ENCODE data around the gene ATN1.
"Not testable (repeated sequence)": the region's sequence is repeated elsewhere in the genome, so short reads cannot be mapped to it uniquely, and the experiment has no call there.

Gene ATN1, protein sequence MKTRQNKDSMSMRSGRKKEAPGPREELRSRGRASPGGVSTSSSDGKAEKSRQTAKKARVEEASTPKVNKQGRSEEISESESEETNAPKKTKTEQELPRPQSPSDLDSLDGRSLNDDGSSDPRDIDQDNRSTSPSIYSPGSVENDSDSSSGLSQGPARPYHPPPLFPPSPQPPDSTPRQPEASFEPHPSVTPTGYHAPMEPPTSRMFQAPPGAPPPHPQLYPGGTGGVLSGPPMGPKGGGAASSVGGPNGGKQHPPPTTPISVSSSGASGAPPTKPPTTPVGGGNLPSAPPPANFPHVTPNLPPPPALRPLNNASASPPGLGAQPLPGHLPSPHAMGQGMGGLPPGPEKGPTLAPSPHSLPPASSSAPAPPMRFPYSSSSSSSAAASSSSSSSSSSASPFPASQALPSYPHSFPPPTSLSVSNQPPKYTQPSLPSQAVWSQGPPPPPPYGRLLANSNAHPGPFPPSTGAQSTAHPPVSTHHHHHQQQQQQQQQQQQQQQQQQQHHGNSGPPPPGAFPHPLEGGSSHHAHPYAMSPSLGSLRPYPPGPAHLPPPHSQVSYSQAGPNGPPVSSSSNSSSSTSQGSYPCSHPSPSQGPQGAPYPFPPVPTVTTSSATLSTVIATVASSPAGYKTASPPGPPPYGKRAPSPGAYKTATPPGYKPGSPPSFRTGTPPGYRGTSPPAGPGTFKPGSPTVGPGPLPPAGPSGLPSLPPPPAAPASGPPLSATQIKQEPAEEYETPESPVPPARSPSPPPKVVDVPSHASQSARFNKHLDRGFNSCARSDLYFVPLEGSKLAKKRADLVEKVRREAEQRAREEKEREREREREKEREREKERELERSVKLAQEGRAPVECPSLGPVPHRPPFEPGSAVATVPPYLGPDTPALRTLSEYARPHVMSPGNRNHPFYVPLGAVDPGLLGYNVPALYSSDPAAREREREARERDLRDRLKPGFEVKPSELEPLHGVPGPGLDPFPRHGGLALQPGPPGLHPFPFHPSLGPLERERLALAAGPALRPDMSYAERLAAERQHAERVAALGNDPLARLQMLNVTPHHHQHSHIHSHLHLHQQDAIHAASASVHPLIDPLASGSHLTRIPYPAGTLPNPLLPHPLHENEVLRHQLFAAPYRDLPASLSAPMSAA (N-terminal part only)

DNA sequence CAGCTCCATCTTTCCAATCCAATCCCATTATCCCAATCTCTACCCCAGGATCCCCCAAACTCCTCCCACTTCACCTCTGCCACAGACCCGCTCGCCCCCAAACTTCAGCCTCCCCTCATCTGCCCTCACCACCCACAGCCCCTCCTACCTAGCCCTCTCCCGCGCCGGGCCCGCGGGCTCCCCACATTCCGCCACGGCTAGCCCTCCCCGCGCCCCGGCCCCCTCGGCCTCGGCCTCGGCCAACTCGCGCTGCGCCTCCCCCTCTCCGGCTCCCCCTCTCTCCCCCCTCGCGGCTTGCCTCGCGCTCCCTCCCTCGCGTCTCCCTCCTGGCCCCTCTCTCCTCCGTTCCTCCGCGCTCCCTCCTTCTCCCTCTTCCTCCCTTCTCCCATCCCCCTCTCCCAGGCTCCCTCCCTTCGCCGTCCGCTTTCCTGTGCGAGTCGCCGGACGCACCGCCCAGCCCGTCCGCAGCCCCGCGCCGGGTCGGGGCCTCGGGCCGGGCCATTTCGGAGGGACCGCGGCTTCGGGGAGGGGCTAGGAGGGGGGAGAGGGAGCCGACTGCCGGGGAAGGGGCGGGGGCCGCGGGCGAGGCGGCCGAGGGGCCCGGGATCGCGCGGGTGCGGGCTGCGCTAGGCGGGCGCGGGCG is at the start of gene ATN1:
Gene ATN1 (plus strand): TSS at position 581 of the 643 bp plus-strand sequence. CDS start 6,043 bp downstream, outside the sequence.
- DNase-seq (ENCODE audit: low spot score), result peak; percentile 78

DNA sequence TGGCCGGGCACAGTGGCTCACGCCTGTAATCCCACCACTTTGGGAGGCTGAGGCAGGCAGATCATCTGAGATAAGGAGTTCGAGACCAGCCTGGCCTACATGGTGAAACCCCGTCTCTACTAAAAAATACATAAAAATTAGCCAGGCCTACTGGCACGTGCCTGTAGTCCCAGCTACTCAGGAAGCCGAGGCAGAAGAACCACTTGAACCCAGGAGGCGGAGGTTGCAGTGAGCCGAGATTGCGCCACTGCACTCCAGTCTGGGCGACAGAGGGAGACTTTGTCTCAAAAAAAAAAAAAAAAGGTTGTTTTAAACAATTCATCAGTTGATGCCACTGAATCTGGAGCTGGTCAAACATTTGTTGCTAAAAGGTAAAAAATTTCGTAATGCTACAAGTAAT is 47.9 kb upstream of the ATN1 start:
- not testable (repeated sequence) for DNase-seq (ENCODE audit: low spot score)

DNA sequence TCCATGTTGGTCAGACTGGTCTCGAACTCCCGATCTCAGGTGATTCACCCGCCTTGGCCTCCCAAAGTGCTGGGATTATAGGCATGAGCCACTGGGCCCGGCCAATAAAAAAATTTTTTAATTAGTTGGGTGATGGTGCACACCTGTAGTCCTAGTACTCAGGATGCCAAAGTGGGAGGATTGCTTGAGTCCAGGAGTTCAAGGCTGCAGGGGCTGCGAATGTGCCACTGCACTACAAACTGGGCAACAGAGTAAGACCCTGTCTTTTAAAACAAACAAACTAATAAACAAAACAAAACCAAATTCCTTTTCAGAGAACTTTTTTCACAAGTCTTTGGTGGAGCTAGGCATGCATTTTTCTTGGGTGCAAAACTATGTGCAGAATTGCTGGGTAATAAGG is 44.5 kb upstream of the ATN1 start:
- no peak for DNase-seq (ENCODE audit: low spot score)

DNA sequence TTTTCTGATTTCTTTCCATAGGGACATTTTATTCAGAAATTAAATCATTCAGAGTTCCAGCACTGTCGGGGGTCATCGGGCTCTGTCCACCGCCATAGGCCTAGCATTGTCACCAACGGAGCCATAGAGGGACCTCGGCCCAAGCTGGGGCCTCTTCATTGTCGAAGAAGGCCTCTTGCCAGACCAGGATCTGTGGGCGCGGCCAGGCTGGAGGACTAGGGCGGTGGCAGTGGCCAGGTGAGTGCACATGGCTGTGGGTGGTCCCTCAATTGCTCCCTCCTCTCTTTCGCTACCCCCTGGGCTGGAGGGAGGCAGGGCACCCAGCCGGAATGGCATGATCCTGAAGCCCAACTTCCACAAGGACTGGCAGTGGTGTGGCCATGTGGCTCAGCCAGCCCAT is 44.1 kb upstream of the ATN1 start:
- DNase-seq (ENCODE audit: low spot score), result no peak

DNA sequence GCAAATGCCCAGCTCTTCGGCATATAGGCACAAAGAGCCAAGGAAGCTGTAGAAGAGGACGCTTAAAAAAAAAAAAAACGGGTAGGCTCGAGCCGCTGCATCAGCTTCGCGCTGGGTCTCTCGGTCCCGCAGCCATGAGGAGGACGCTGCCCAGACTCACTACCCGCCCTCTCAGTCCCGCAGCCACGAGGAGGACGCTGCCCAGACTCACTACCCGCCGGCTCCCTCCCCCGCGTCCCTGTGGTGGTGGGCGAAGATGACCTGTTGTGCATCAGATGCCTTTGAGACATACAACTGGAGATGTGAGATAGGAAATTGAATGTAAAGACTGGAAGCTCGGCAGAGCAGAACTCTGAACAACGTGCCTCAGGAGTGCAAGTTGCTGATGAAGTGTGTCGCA is 43.2 kb upstream of the ATN1 start:
- DNase-seq (ENCODE audit: low spot score), result no peak

DNA sequence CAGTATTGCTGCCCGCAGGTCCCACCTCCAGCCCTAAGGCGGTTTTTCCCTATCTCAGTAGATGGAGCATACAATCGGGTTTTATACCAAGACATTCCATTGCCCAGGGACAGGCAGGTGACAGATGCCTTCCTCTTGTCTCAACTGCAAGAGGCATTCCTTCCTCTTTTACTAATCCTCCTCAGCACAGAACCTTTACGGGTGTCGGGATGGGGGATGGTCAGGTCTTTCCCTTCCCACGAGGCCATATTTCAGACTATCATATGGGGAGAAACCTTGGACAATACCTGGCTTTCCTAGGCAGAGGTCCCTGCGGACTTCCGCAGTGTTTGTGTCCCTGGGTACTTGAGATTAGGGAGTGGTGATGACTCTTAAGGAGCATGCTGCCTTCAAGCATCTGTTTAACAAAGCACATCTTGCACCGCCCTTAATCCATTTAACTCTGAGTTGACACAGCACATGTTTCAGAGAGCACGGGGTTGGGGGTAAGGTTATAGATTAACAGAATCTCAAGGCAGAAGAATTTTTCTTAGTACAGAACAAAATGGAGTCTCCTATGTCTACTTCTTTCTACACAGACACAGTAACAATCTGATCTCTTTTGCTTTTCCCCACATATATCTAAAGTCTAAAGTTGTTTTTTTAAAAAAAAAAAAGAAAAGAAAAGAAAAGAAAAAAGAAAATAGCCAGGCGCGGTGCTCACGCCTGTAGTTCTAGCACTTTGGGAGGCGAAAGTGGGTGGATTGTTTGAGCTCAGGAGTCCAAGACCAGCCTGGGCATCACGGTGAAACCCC is 41.4 kb upstream of the ATN1 start:
- not testable (repeated sequence) for DNase-seq (ENCODE audit: low spot score)

DNA sequence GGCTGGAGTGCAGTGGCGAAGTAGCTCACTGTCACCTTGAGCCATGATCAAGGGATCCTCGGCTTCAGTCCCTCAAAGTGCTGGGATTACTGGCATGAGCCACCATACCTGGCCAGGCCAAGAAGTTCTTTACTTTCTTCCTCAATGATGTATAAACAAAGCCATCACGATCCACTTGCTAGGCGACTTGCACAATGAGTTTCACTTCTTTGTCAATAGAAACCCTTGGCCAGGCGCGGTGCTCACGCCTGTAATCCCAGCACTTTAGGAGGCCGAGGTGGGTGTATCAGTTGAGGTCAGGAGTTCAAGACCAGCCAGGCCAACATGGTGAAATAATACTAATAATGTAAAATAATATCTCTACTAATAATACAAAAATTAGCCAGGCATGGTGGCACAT is 40.3 kb upstream of the ATN1 start:
- no peak for DNase-seq (ENCODE audit: low spot score)

DNA sequence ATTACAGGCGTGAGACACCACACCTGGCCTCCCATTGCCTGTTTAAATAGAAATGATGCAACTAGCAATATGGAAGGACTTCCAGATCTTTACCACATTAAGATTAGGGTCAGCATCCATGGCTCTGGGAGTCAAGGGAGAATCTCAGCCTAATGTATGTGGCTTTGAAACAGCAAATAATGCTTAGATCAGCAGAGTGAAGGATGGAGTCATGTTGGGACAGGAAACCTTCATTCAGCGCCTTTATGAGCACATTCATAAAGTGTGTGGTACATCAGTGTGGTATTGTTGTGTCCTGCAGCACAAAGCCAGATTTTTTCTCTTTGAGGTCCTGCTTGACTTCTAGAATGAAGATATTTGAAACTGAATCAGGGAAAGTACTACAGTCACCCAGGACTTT is 39.4 kb upstream of the ATN1 start:
- no peak for DNase-seq (ENCODE audit: low spot score)

DNA sequence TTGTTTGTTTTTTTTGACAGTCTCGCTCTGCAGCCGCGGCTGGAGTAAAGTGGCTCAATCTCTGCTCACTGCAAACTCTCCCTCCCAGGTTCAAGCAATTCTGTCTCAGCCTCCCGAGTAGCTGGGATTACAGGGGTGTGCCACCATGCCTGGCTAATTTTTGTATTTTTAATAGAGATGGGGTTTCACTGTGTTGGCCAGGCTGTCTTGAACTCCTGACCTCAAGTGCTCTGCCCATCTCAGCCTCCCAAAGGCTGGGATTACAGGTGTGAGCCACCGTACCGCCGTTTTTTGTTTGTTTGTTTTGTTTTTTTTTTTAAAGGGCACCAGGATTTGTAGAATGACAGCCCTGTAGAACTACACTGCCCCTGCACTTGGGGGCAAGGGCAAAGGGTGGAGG is 39.0 kb upstream of the ATN1 start:
- not testable (repeated sequence) for DNase-seq (ENCODE audit: low spot score)

DNA sequence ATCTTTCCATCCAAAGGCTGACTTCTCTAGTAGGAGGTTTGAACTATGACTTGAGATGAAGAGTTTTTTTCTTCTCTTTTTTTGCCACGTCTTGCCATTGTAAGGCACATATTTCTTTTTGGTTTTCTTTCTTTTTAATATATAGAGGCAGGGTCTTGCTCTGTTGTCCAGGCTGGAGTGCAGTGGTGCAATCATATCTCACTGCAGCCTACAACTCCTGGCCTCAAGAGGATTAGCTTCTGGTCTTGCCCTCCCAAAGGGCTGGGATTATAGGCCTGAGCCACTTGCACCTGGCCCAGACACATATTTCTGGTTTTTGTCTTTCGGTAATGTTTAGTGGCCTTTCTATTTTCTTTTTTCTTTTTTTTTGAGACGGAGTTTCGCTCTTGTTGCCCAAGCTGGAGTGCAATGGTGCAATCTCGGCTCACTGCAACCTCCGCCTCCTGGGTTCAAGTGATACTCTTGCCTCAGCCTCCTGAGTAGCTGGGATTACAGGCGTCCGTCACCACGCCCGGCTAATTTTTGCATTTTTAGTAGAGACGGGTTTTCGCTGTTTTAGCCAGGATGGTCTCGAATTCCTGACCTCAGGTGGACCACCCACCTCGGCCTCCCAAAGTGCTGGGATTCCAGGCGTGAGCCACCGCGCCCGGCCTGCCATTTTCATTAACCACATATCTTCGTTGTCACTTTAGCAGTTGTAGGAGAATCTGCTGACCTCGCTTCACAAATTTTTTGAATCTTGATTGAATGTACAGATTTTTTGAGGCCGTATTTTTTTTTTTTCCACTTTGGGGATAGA is 37.8 kb upstream of the ATN1 start:
- not testable (repeated sequence) for DNase-seq (ENCODE audit: low spot score)

DNA sequence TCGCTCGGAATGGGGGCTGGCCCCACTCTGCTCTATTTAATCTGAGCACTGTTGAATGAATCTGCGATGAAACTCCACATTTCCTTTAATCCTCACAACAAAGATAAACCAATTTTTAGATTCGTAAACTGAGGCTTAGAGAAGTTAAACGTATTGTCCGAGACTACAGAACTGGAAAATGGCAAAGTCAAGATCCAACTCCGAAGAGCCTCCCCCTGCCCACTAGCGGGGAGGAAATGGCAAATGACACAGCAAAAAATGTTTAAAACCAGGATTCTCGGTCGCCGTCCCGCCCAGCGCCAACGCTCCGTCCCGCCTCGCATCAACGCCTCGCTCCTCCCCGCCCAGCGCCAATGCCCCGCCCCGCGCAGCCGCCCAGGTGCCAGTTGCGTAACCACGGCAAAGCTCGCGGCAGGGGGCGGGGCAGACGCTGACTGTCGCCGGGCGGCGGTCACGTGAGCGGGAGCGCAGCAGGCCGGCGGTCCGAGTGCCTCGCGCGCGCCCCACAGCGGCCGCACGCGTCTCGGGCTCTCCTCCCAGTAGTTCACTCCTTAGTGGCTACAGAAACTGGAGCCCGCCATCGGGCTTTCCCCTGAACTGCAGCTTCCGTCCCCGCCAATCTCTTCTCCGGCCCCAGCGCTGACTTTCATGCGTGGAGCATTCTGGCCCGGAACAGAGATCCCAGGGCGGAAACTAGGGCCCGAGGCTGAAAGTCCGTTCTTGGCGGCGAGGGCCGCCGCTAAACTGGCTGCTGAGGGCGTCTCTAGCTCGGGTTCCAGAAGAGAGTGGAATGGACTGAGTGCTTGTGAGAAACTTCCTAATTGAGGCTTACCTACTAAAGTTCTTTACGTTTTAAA is 36.7 kb upstream of the ATN1 start:
- peak; percentile 86 for DNase-seq (ENCODE audit: low spot score)

DNA sequence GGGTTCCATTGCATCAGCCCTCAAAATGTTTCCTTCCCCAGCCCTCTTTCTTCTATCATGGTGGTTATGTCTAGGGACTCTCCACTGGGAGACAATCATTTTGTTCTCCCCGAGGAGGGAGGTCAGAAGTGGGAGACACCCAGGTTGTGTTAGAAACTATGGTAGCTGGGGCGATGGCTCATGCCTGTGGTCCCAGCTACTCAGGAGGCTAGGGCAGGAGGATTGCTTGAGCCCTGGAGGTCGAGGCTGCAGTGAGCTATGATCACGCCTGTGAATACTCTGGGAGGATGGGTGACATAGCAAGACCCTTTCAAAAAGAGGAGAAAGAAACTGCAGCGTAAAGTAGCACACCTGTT is 36.1 kb upstream of the ATN1 start:
- DNase-seq (ENCODE audit: low spot score), result no peak

DNA sequence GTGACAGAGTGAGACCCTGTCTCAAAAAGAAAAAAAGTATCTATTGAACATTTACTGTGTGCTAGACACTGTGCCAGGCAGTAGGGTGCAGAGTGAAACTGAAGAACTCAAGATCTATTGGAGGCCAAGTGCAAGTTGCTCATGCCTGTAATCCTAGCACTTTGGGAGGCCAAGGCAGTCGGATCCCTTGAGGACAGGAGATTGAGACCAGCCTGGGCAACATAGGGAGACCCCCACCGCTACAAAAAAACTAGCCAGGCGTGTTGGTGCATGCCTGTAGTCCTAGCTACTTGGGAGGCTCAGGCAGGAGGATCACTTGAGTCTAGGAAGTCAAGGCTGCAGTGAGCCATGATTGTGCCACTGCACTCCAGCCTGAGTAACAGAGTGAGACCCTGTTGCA is 35.1 kb upstream of the ATN1 start:
- DNase-seq (ENCODE audit: low spot score), result not testable (repeated sequence)

DNA sequence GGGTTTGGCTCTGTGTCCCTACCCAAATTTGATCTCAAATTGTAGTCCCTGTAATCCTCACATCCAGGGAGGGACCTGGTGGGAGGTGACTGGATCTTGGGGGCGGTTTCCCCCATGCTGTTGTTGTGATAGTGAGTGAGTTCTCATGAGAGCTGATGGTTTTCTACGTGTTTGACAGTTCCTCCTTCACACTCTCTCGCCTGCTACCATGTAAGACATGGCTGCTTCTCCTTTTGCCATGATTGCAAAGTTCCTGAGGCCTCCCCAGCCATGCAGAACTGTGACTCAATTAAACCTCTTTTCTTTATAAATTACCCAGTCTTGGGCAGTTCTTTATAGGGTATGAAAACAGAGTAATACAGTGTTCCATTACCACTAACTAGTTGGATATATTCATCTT is 33.4 kb upstream of the ATN1 start:
- no peak for DNase-seq (ENCODE audit: low spot score)

DNA sequence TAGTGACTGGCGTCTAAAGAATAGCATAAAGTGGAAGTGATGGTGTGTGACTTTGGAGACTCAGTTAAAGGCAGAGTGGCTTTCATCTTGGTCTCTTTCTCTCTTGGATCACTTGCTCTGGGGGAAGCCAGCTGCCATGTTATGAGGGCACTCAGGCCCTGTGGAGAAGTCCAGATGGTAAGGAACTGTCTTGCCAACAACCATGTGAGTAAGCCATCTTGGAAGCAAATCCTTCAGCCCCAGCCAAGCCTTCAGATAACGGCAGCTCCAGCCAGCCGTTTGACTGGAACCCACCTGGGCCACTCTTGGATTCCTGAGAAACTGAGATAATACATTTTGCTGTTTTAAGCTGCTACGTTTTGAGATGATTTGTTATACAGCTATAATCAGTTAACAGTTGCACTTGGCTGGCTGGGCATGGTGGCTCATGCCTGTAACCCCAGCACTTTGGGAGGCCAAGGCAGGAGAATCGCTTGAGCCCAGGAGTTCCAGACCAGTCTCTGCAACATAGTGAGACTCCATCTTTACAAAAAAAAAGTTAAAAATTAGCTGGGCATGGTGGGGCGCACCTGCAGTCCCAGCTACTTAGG is 30.8 kb upstream of the ATN1 start:
- DNase-seq (ENCODE audit: low spot score), result no peak

DNA sequence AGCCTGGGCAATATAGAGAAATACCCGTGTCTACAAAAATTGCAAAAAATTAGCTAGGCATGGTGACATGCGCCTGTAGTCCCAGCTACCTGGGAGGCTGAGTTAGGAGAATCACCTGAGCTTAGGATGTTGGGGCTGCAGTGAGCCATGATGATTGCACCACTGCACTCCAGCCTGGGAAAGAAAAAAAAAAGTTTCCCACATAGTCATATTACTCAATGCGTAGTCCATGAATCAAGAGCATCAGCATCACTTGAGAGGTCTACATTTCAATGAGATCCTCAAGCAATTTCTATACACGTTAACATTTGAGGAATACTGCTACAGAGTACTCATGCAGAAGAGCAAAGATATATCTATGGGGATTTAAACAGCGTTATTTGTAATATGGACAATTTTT is 28.3 kb upstream of the ATN1 start:
- DNase-seq (ENCODE audit: low spot score), result no peak

DNA sequence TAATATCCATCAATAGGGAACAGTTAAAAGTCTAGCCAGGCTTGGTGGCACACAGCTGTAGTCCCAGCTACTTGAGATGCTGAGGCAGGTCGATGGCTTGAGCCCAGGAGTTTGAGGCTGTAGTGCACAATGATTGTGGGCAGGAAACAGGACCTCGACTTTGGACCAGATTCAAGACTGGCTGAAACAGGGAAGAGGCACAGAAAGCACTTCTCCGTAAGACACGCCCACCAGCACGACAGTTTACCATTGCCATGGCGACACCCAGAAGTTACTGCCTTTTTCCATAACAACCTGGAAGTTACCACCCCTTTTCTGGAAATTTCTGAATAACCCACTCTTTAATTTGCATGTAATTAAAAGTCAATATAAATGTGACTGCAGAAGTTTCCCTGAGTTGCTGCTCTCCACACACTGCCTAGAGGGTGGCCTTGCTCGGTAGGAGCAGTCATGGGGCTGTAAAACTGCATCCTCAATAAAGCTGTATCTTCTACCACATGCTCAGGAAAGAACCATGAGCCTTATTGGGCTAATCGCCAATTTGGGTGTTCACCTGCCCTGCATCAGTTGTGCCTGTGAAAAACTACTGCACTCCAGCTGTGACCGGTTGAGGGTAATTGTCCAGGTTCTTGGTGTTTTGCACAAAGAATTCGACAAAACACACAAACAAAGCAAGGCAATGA is 27.8 kb upstream of the ATN1 start:
- DNase-seq (ENCODE audit: low spot score), result no peak

DNA sequence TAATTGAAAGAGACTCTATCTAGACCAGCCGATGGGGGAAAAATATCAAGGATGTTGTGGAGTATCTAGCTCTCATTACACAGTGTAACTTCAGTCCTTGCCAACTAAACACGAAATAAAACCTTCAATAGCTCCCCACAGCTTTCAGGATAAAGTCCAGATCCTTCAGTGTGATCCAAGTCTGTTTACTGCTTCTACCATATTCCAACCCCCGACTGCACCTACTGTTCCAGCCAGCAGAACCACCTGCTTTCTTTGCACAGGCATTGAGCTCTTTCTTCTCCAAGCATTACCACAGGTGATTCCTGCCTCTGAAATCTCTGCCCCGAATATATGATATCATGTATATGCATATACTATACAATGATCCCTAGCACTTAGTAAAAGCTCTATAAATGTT is 25.3 kb upstream of the ATN1 start:
- DNase-seq (ENCODE audit: low spot score), result no peak

DNA sequence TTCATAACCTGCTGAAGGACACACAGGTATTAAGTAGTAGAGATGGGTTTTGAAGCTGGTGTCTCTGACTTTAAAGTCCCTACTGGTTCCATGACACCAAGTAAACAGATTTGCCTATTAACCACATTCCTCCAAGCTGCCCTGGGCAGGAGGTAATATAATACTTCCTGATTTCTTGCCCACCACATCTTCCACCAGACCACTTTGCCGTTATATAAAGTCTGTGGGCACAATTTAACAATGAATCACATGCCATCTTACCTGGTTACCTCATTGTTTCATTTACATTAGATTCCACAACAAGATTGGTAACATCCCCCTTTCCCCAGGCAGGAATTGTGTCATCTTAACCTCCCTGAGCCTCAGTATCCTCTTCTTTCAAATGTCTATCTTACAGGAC is 24.0 kb upstream of the ATN1 start:
- DNase-seq (ENCODE audit: low spot score), result no peak

All from HuH-7.5 (cell line).